GM12892 (cell line): ENCODE results near the gene P2RY6.

Experiments
- POLR2A ChIP-seq: IDR thresholded peaks from 2 replicates; pipeline ENCODE4 v1.6.1; 2011; ENCODE audit warnings: low read depth, low read length, control low read depth
- POLR2AphosphoS5 ChIP-seq: IDR thresholded peaks from 2 replicates; pipeline ENCODE4 v1.6.1; 2011; ENCODE audit warnings: low read depth, low read length, control low read depth
- TAF1 ChIP-seq: IDR thresholded peaks from 2 replicates; pipeline ENCODE4 v1.6.1; 2011; ENCODE audit warnings: low read depth, mild to moderate bottlenecking, control low read depth, low read length, borderline replicate concordance

- no peak for TF ChIP-seq TAF1
- no peak for TF ChIP-seq POLR2AphosphoS5
- TF ChIP-seq POLR2A = no peak
Measured at GRCh38 chr11:73333173-73333572, 61.0 kb downstream of the P2RY6 start.
